K562 treated with DMSO at 1 percent for 4 hours (cell line): ENCODE results near the gene TSR3. TPM values are rescaled to one million over a fixed set of nuclear protein-coding genes. Genes with fewer than 3 reads are reported as not detected.

Experiments used
- total RNA-seq: library from RNA; unstranded; fragments of 300-600 nt; gene quantifications from 2 replicates; pipeline ENCODE4 v1.2.3, GENCODE V29; 2022; ENCODE audit not compliant: insufficient read depth

Gene TSR3
- total RNA-seq: 58.6 and 74.0 TPM in 2 replicates

DNA sequence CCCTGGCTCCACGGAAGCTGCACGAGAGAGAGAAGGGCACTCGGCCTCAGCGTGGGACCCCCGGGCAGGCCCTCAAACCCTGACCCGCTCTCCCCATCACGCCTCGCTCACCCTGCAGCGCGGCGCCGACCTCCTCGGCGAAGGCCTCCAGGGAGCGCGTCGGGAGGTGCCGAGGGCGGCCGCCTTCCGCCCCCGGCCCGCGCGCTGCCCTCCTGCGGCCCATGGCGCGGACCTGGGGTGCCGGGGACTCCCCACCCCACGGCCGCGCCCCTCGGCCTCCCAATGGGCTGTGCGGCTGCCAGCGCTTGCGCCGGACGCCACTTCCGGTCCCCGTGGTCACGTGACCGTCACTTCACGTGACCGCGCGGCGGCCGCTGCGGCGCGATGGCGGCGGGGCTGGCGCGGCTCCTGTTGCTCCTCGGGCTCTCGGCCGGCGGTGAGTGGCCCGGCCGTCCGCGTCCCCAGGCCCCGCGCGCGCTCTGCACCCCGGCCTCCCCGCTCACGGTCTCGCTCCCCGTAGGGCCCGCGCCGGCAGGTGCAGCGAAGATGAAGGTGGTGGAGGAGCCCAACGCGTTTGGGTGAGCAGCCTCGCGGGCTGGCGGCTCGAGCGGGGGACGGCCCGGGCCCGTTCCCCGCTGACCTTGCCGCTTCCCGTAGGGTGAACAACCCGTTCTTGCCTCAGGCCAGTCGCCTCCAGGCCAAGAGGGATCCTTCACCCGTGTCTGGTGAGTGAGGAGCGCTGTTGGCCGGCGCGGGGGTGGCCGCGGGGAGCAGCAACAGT lies at the start of gene TSR3, which contains the start of gene GNPTG:
Gene TSR3, minus strand, starts transcription at position 297 of the 781 bp plus-strand sequence. Its CDS starts 74 bp downstream, at position 223.
Gene GNPTG, plus strand, starts transcription at position 350 of the 781 bp plus-strand sequence. Its CDS starts 35 bp downstream, at position 385.

DNA sequence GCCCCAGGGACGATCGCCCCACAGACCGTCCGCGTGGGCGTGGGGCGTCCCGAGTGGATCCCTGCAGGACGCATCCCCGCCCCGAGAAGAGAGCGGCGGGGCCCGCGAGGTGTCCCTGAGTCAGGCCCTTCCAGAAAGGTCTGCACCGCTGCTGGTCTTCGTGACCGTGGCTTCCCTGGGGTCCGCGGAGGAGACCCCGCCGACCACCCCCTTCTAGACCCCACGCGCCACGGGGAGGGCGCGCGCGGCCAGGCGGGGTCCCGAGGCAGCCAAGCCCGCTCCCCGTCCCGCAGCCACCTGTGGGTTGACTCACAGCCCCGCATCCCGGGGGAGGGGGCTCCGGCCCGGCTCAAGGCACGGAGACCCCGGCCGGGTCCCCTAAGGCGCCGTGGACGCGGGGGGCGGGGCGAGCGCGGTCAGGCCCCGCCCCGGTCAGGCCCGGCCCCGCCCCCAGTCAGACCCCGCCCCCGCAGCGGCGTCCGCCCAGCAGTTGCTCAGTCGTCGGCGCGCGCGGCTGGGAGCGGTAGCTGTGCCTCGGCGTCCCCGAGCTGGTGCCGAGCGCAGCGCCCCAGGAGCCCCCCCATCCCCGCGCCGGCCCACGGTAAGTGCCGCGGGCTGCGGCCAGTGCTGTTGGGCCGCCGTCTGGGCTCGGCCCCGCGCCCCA lies 18.4 kb downstream of the TSR3 start, which contains the start of gene BAIAP3:
Gene BAIAP3, plus strand, starts transcription at position 497 of the 664 bp plus-strand sequence. CDS start 4,905 bp downstream, outside the sequence.

DNA sequence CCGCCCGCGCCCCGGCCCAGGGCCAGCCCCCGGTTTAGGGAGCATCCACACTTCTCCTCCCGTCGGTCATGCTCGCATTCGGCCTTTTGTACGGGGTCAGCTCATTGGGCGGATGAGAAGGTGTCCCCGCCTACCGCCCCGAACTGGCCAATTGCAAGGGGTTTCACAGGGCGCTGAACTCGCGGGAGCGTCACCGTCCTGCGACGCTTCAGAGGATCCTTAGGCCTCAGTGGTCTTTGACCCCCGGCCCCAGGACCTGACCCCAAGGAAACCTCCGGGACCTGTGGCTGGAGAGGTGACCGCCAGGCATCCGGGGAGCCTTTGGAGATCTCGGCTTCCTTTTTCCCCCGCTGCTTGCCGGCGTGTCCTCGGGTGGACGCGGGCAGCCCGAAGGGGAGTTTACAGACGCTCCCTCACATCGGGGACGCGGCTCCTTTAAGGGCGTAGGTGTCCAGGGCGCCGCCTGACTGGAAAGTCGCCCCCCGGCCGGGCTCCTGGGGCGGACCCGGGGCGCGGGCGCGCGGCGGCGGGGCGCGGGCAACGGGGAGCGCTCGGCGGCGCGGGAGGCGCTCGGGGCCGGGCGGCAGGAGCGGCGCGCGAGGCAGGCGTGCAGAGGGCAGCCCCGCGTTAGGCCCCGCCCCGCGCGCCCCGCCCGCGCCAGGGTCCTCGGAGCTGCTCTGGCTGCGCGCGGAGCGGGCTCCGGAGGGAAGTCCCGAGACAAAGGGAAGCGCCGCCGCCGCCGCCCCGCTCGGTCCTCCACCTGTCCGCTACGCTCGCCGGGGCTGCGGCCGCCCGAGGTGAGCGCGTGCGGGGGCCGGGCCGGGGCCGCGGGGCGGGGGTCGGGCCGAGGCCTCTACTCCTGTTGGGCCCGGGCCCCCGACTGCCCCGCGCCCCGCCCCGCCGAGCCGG lies 42.4 kb downstream of the TSR3 start, which contains the start of gene UBE2I:
Gene UBE2I, plus strand, starts transcription at position 660 of the 909 bp plus-strand sequence. CDS start 4,395 bp downstream, outside the sequence.

Other genes with a start within 250 kb of the TSR3 start
- gene CACNA1H, start 198.8 kb downstream of the TSR3 start, total RNA-seq: 0.30 TPM in 1 of 2 replicates, not detected in the other
- gene TPSG1, start 126.6 kb downstream of the TSR3 start, total RNA-seq: not detected in 2 replicates
- gene TPSB2, start 121.7 kb downstream of the TSR3 start, total RNA-seq: not detected in 2 replicates
- gene TPSAB1, start 111.2 kb downstream of the TSR3 start, total RNA-seq: not detected in 2 replicates
- not detected in 2 replicates for gene TPSD1, start 95.8 kb downstream of the TSR3 start, total RNA-seq
- 70.3 and 70.7 TPM in 2 replicates for gene UBE2I, start 42.2 kb downstream of the TSR3 start, total RNA-seq
- 7.1 and 9.3 TPM in 2 replicates for gene BAIAP3, start 18.2 kb downstream of the TSR3 start, total RNA-seq
- 25.5 and 25.7 TPM in 2 replicates for gene GNPTG, start 53 bp upstream of the TSR3 start, total RNA-seq
- gene UNKL, start 62.8 kb upstream of the TSR3 start, total RNA-seq: 23.3 and 28.4 TPM in 2 replicates
- 20.7 TPM in 2 replicates for gene UQCC4, start 68.9 kb upstream of the TSR3 start, total RNA-seq
- gene PERCC1, start 79.2 kb upstream of the TSR3 start, total RNA-seq: not detected in 2 replicates
- gene CCDC154, start 92.7 kb upstream of the TSR3 start, total RNA-seq: 0.69 TPM in 1 of 2 replicates, not detected in the other
- 145 and 149 TPM in 2 replicates for gene CLCN7, start 123.2 kb upstream of the TSR3 start, total RNA-seq
- not detected in 2 replicates for gene PTX4, start 137.1 kb upstream of the TSR3 start, total RNA-seq
- gene TELO2, start 141.5 kb upstream of the TSR3 start, total RNA-seq: 40.1 and 48.0 TPM in 2 replicates
- not detected in 2 replicates for gene TMEM204, start 181.8 kb upstream of the TSR3 start, total RNA-seq